Panc1 (cell line): ENCODE data around the gene GPC3. TPM values are rescaled to one million over a fixed set of nuclear protein-coding genes. Genes with fewer than 3 reads are reported as not detected.

ENCODE experiments used
- ATAC-seq: fragments of 200-7000 bp; cut with Tn5 transposase; 2 replicates; pipeline ENCODE4 v1.9.1; 2020; ENCODE audit warnings: mild to moderate bottlenecking, moderate library complexity
- BruUV-seq: library from RNA; stranded (reverse); fragments of 400-500 nt; replicated peaks from 2 replicates; lab custom pipeline; 2021; lab: Mats Ljungman, UMichigan
- CTCF ChIA-PET: fragments of 300-600 bp; sonication (Branson Sonifier 250); formaldehyde crosslinking; loops from one replicate; lab custom pipeline; 2022; ENCODE audit warnings: antibody characterized with exemption; lab: Charles Lee
- POLR2A ChIA-PET: fragments of 300-600 bp; sonication (Branson Sonifier 250); formaldehyde crosslinking; loops from one replicate; lab custom pipeline; 2022; ENCODE audit warnings: antibody characterized with exemption; lab: Charles Lee
- DNase-seq: peaks from one replicate; pipeline ENCODE4 v3.0.0-alpha.2; 2010; ENCODE audit warnings: low read depth, low spot score
- H3K27ac ChIP-seq: 2 replicates; pipeline ENCODE4 v1.5.1; 2011; ENCODE audit warnings: mild to moderate bottlenecking, low read length, inconsistent platforms
- H3K27me3 ChIP-seq: fragments of 200-500 bp; sonication (Bioruptor generic); 2 replicates; pipeline ENCODE4 v1.6.0; 2014; ENCODE audit warnings: low read length, inconsistent platforms; ENCODE audit not compliant: control insufficient read depth, insufficient read depth
- H3K36me3 ChIP-seq: fragments of 200-500 bp; sonication (Bioruptor generic); 2 replicates; pipeline ENCODE4 v1.5.1; 2014; ENCODE audit warnings: inconsistent platforms, mild to moderate bottlenecking, low read length, moderate library complexity; ENCODE audit not compliant: control insufficient read depth, insufficient read depth
- H3K4me1 ChIP-seq: 2 replicates; pipeline ENCODE4 v1.5.1; 2011; ENCODE audit warnings: inconsistent platforms, mild to moderate bottlenecking, low read length, moderate library complexity; ENCODE audit not compliant: control insufficient read depth, insufficient read depth
- H3K4me3 ChIP-seq, 2 experiments: 2 replicates each; pipeline ENCODE4 v1.5.1; 2011 to 2012; ENCODE audit warnings: low read depth in 2 of 2, low read length in 2 of 2, mild to moderate bottlenecking in 2 of 2, inconsistent platforms in 1 of 2, moderate library complexity in 1 of 2
- H3K9me3 ChIP-seq: fragments of 200-500 bp; sonication (Bioruptor generic); 2 replicates; pipeline ENCODE4 v1.5.1; 2014; ENCODE audit warnings: low read depth, mild to moderate bottlenecking, inconsistent platforms, low read length, moderate library complexity; ENCODE audit not compliant: control insufficient read depth, insufficient read depth
- POLR2AphosphoS5 ChIP-seq: IDR thresholded peaks from 2 replicates; pipeline ENCODE4 v1.6.1; 2012; ENCODE audit warnings: mild to moderate bottlenecking, low read depth, low read length, moderate library complexity
- REST ChIP-seq, 2 experiments: IDR thresholded peaks; 2 replicates each; pipeline ENCODE4 v1.6.1; 2011 to 2012; ENCODE audit warnings: low read depth in 2 of 2, control low read depth in 1 of 2, low read length in 1 of 2, mild to moderate bottlenecking in 1 of 2, moderate library complexity in 1 of 2; ENCODE audit not compliant: insufficient read depth in 1 of 2
- SIN3A ChIP-seq: IDR thresholded peaks from 2 replicates; pipeline ENCODE4 v1.6.1; 2012; ENCODE audit warnings: low read depth, mild to moderate bottlenecking, low read length, moderate library complexity, borderline replicate concordance; ENCODE audit not compliant: insufficient read depth
- TCF7L2 ChIP-seq: IDR thresholded peaks from 2 replicates; pipeline ENCODE4 v1.6.1; 2011; ENCODE audit warnings: mild to moderate bottlenecking, low read depth, low read length, inconsistent platforms
- in situ Hi-C: cut with HindIII; loops from 2 replicates; pipeline ENCODE4 v1.10.0; 2016; ENCODE audit warnings: low sequenced_read_pairs, low pct_unique_long_range_greater_than_20kb
- intact Hi-C: fragments of 100-400 bp; cut with micrococcal nuclease; formaldehyde crosslinking; loops from one replicate; pipeline ENCODE4 v1.10.0; 2022; ENCODE audit not compliant: unreplicated experiment
- total RNA-seq: library from RNA; stranded (reverse); gene quantifications from one replicate; pipeline ENCODE4 v1.2.1, GENCODE V29; 2021; ENCODE audit not compliant: unreplicated experiment
- TF ChIP-seq, protein P1 (sequence below): fragments of 450-650 bp; IDR thresholded peaks from 2 replicates; pipeline ENCODE4 v1.5.1; 2017; ENCODE audit warnings: mild to moderate bottlenecking

GPC3 gene
- total RNA-seq, 1 experiment from 2014 or later = 0.95 TPM

GRCh38 chrX:133834771-133835170 lies 150.6 kb downstream of the GPC3 start:
- Histone ChIP-seq H3K4me3 (no peak overlapping the region), H3K4me1 (no peaks in the 10 kb centered on the region), H3K27me3 (no peaks in the 10 kb centered on the region; the same call in 1 of the 2 replicates), H3K36me3 (no peaks in the 10 kb centered on the region), H3K27ac (no peak overlapping the region), H3K9me3 (no peaks in the 10 kb centered on the region)
- no peak for TF ChIP-seq TCF7L2
- BruUV-seq = no TSS peak
- ATAC-seq (no peak), DNase-seq (no peak)
- in situ Hi-C loops (no loop called here), intact Hi-C loops (loop anchor here (5.0 kb wide), 1 partner anchor 42 kb away; no protein-coding TSS in a partner anchor)
- ChIA-PET CTCF (no interaction called here), POLR2A (no interaction called here)

DNA sequence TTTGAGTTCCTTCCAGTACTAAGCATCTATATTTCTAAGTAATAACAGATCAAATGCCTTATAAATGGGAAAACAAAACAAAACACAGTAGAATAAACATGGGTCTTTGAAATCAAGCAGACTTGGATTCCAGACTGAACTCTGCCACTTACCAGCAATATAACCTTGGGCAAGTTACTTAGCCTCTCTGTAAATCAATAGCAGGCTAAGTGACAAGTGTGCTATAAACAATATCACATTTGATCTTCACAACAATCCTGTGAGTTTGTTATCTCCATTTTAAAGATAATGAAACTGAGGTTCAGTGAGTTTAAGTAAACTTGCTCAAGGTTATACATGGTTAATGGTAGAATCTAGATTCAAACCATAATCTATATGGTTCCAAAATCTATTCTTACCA lies 165.8 kb downstream of the GPC3 start:
- no peaks in the 10 kb centered on the region; the same call in 1 of the 2 replicates for H3K27me3 ChIP-seq
- H3K4me1 ChIP-seq = no peaks in the 10 kb centered on the region
- in situ Hi-C loops (no loop called here), intact Hi-C loops (no loop called here)
- ATAC-seq = no peak
- POLR2A ChIA-PET = no interaction called here
- no peaks in the 10 kb centered on the region for H3K9me3 ChIP-seq
- no peak for TF ChIP-seq POLR2AphosphoS5
- no peak for TF ChIP-seq SIN3A
- TF ChIP-seq, protein P1, sequence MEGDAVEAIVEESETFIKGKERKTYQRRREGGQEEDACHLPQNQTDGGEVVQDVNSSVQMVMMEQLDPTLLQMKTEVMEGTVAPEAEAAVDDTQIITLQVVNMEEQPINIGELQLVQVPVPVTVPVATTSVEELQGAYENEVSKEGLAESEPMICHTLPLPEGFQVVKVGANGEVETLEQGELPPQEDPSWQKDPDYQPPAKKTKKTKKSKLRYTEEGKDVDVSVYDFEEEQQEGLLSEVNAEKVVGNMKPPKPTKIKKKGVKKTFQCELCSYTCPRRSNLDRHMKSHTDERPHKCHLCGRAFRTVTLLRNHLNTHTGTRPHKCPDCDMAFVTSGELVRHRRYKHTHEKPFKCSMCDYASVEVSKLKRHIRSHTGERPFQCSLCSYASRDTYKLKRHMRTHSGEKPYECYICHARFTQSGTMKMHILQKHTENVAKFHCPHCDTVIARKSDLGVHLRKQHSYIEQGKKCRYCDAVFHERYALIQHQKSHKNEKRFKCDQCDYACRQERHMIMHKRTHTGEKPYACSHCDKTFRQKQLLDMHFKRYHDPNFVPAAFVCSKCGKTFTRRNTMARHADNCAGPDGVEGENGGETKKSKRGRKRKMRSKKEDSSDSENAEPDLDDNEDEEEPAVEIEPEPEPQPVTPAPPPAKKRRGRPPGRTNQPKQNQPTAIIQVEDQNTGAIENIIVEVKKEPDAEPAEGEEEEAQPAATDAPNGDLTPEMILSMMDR = no peak
- no peak for TF ChIP-seq TCF7L2
- TF ChIP-seq REST (IDR thresholded peaks at IDR 0.05; ENCODE audit: insufficient read depth in 1 of 2, low read depth in 2 of 2, low read length in 1 of 2) = no peak
- DNase-seq = no peak
- H3K4me3 ChIP-seq = no peak overlapping the region
- BruUV-seq = no TSS peak
- no peak overlapping the region for H3K27ac ChIP-seq
- CTCF ChIA-PET = no interaction called here
- no peaks in the 10 kb centered on the region for H3K36me3 ChIP-seq

DNA sequence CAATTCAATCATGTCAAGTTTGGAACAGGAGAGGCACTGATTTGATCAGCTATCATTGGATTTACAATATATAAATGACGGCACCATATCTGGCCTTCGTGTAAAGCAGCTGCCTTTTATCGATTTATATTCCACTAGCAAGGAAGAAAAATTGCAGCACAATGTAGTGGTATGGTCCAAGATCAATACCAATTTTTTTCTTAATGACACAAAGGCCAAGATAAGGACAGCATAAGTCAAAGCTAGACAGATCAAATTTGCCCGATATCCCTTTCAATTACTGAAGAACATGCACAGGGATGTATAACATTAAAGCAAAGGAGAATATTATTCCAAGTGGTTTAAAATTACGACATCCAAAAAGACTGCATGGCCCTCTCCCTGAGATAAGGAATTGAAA lies 167.4 kb downstream of the GPC3 start:
- ATAC-seq (no peak), DNase-seq (no peak)
- H3K27ac ChIP-seq = no peak overlapping the region
- no TSS peak for BruUV-seq
- no peaks in the 10 kb centered on the region for H3K36me3 ChIP-seq
- intact Hi-C loops = no loop called here
- no peaks in the 10 kb centered on the region for H3K9me3 ChIP-seq
- TF ChIP-seq POLR2AphosphoS5 = no peak
- TF ChIP-seq, protein P1 = no peak
- TF ChIP-seq REST (IDR thresholded peaks at IDR 0.05; ENCODE audit: insufficient read depth in 1 of 2, low read depth in 2 of 2, low read length in 1 of 2) = no peak
- TF ChIP-seq SIN3A = no peak
- TF ChIP-seq TCF7L2 = no peak
- ChIA-PET CTCF (no interaction called here), POLR2A (no interaction called here)
- no peaks in the 10 kb centered on the region; the same call in 1 of the 2 replicates for H3K27me3 ChIP-seq
- no peak overlapping the region for H3K4me3 ChIP-seq
- in situ Hi-C loops = no loop called here
- H3K4me1 ChIP-seq = no peaks in the 10 kb centered on the region
